A673 (cell line): ENCODE results near the gene TNFRSF21.

Experiments
- CTCF ChIP-seq: fragments of 300-800, 200-600 bp; sonication (generic); conservative IDR thresholded peaks from 2 replicates; pipeline ENCODE4 v1.5.1; 2017; ENCODE audit warnings: low read depth, mild to moderate bottlenecking, antibody characterized with exemption, low read length, moderate library complexity, mixed read lengths
- EZH2 ChIP-seq: fragments of 200-600 bp; sonication (generic); IDR thresholded peaks from 2 replicates; pipeline ENCODE4 v1.6.1; 2017; ENCODE audit warnings: borderline replicate concordance, low read depth, mild to moderate bottlenecking, mixed read lengths, antibody characterized with exemption, low read length; ENCODE audit not compliant: poor library complexity, severe bottlenecking

GRCh38 chr6:47234266-47234933, 75.3 kb downstream of the TNFRSF21 start:
- TF ChIP-seq CTCF (no peak), EZH2 (no peak)
